Small intestine (tissue), 7 donors: Measurements from ENCODE around the gene CLDN22. TPM values are rescaled to one million over a fixed set of nuclear protein-coding genes. Genes with fewer than 3 reads are reported as not detected.
"Not testable (repeated sequence)": the region's sequence is repeated elsewhere in the genome, so short reads cannot be mapped to it uniquely, and the experiment has no call there.

Source experiments
- DNase-seq, 2 donors: peaks; one replicate each; pipeline versions ENCODE4 v3.0.0 to v3.0.0-alpha.2; 2013
- FAIRE-seq: peaks from 2 replicates; lab custom pipeline; 2012; peaks lifted over from hg19 to GRCh38; lab: Jason Lieb, UNC
- H3K27ac ChIP-seq, 3 donors: one replicate each; pipeline ENCODE4 v1.5.1; 2013; ENCODE audit warnings: low read length in 2 of 3, mild to moderate bottlenecking in 2 of 3, control low read depth in 1 of 3, inconsistent platforms in 1 of 3, low read depth in 1 of 3, moderate library complexity in 1 of 3
- H3K27me3 ChIP-seq, 3 donors: one replicate each; pipeline ENCODE4 v1.6.1; 2013; ENCODE audit warnings: low read length in 3 of 3, inconsistent platforms in 1 of 3; ENCODE audit not compliant: control insufficient read depth in 3 of 3, insufficient read depth in 3 of 3
- H3K36me3 ChIP-seq, 3 donors: one replicate each; pipeline ENCODE4 v1.6.1; 2013; ENCODE audit warnings: low read length in 3 of 3, inconsistent platforms in 1 of 3, low read depth in 1 of 3, mild to moderate bottlenecking in 1 of 3, moderate library complexity in 1 of 3; ENCODE audit not compliant: control insufficient read depth in 3 of 3, insufficient read depth in 2 of 3
- H3K4me1 ChIP-seq, 3 donors: one replicate each; pipeline ENCODE4 v1.6.1; 2013; ENCODE audit warnings: low read length in 2 of 3, inconsistent platforms in 1 of 3, low read depth in 1 of 3, mild to moderate bottlenecking in 1 of 3, moderate library complexity in 1 of 3; ENCODE audit not compliant: control insufficient read depth in 3 of 3, insufficient read depth in 2 of 3
- H3K4me3 ChIP-seq, 3 donors: one replicate each; pipeline ENCODE4 v1.5.1; 2013; ENCODE audit warnings: low read length in 3 of 3, control low read depth in 1 of 3, inconsistent platforms in 1 of 3, low read depth in 1 of 3, mild to moderate bottlenecking in 1 of 3, moderate library complexity in 1 of 3
- H3K9me3 ChIP-seq, 2 donors: one replicate each; pipeline ENCODE4 v1.6.1; 2013; ENCODE audit warnings: low read depth in 1 of 2, low read length in 1 of 2; ENCODE audit not compliant: control insufficient read depth in 2 of 2, insufficient read depth in 1 of 2
- WGBS, 3 donors: extraction: QIAGEN DNeasy Blood & Tissue Kit; methylation state at CpG; one replicate each; pipeline ENCODE4 v1.1.7; 2013; 5-methylcytosine and 5-hydroxymethylcytosine counted together
- polyA plus RNA-seq, 4 donors: library from polyadenylated mRNA; stranded (reverse) in 3 of 4; unstranded in 1 of 4; fragments of 200-250 nt in 3 of 4; fragments of 120-200 nt in 1 of 4; gene quantifications; one replicate each; pipeline versions ENCODE4 v1.2.1 to v1.2.3, GENCODE V29; 2013
- donor health status: healthy with polysubstance abuse.
- donor health status: control.
- donor health status: control.
- donor health status: Bipolar disorder and iron deficiency.
- donor health status: healthy.

The CLDN22 gene
- polyA plus RNA-seq, 4 donors = 0.03 to 0.06 TPM; not detected in 2

DNA sequence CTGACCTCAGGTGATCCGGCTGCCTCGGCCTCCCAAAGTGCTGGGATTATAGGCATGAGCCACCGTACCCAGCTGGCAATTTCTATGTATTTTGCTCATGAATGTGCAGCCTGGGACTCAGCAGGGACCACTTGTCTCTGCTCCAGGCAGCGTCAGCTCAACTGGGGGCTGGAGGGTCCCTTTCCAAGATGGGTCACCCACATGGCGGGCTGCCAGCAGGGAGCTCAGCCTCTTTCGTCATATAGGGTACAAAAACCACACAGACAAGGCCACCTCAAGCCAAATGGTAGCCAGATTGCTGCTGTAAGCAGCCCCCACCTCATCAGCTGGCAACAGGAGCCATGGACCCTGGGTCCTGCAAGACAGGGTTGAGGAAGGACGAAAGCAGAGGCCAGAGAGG is 4.5 kb upstream of the CLDN22 start:
- 81 to 94% (median 91%) methylated on average over 7 of the region's 7 CpGs for WGBS, 3 donors
- no peaks in the 10 kb centered on the region for H3K27me3 ChIP-seq
- no peak for FAIRE-seq
- no peak overlapping the region for H3K27ac ChIP-seq
- peaks cover 0 to 4% (median 0%) of the 10 kb centered on the region in 3 donors for H3K36me3 ChIP-seq
- H3K4me3 ChIP-seq = no peak overlapping the region
- peaks cover 0 to 4% (median 0%) of the 10 kb centered on the region in 3 donors for H3K4me1 ChIP-seq
- peaks cover 0 to 25% of the 10 kb centered on the region in 2 donors for H3K9me3 ChIP-seq
- DNase-seq = no peak

DNA sequence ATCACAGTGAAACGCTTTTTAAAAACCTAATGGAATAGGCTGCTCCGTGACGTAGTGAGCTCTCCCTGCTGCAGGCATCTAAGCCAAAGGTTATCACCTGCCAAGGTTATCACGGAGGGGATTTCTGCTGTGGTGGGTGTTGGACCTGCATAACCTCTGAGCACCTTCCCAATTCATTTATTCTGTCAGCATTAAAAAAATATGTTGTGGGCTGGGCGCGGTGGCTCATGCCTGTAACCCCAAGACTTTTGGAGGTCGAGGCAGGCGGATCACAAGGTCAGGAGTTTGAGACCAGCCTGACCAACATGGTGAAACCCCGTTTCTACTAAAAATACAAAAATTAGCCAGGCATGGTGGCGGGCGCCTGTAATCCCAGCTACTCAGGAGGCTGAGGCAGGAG is 4.0 kb upstream of the CLDN22 start:
- H3K9me3 ChIP-seq = peaks cover 0 to 20% of the 10 kb centered on the region in 2 donors
- H3K4me1 ChIP-seq, H3K27me3 ChIP-seq, H3K27ac ChIP-seq, DNase-seq, H3K4me3 ChIP-seq, H3K36me3 ChIP-seq, FAIRE-seq: not testable (repeated sequence)
- 91 to 94% (median 93%) methylated on average over 11 of the region's 11 CpGs for WGBS, 3 donors

DNA sequence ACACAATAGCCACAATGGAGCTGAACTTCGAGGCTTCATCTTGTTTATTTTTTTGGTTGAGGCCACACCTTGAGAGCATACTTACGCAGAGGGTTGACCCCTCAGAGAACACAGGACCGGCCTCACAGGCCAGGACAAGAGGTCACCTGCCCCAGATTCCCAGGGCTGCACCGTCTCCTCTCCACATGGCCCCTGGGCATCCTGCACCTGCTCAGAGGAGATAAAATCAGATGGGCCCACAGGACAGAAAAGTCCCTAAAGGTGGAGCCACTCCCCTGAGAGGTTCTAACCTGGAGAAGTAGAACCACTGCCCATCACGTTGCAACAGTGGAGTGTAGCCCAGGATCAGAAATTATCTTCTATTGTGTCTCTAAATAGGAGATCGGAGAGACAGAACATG is 3.2 kb upstream of the CLDN22 start:
- no peak for FAIRE-seq
- peaks cover 0 to 4% (median 0%) of the 10 kb centered on the region in 3 donors for H3K4me1 ChIP-seq
- no peak for DNase-seq
- WGBS, 3 donors = 84 to 86% (median 84%) methylated on average over 6 of the region's 6 CpGs
- H3K27me3 ChIP-seq = no peaks in the 10 kb centered on the region
- no peak overlapping the region for H3K4me3 ChIP-seq
- peaks cover 0 to 7% (median 0%) of the 10 kb centered on the region in 3 donors for H3K36me3 ChIP-seq
- H3K9me3 ChIP-seq = peaks cover 0 to 14% of the 10 kb centered on the region in 2 donors
- no peak overlapping the region for H3K27ac ChIP-seq

GRCh38 chr4:183322326-183322725 is 2.2 kb upstream of the CLDN22 start, which contains the start of gene CLDN24:
CLDN24 (minus strand) TSS chr4:183322426; CDS start chr4:183322426, 0 bp downstream.
- DNase-seq = peak in 1 of 2 donors; percentile 44
- Histone ChIP-seq H3K27ac (no peak within 1 kb of the TSS), H3K36me3 (peaks cover 0 to 7% (median 0%) of the 10 kb centered on the region in 3 donors), H3K9me3 (peaks cover 0 to 14% of the 10 kb centered on the region in 2 donors), H3K27me3 (no peaks in the 10 kb centered on the region), H3K4me3 (no peak within 1 kb of the TSS), H3K4me1 (peaks cover 0 to 4% (median 0%) of the 10 kb centered on the region in 3 donors)
- FAIRE-seq = no peak
- 90 to 93% (median 91%) methylated on average over 5 of the region's 5 CpGs for WGBS, 3 donors

DNA sequence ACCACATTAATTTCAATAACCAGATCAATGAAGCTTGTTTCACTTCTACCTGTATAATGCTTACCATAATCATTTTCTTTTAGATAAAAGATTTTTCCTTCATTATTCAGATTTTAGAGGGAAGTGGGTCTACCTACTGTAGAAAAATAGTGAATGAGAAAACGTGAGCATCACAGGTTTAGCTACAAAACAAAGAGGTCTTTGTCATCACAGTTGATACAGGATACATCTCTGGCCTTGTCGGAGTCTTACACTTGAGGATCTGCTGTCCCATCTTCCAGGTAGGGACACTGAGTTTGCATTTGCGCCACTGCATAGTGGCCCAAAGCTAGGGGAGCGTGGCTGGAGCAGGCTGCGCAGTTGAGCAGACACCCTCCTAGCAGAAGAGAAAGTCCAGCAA is 1.4 kb upstream of the CLDN22 start:
- Histone ChIP-seq H3K36me3 (peaks cover 0 to 7% (median 0%) of the 10 kb centered on the region in 3 donors), H3K4me3 (no peak overlapping the region), H3K27me3 (no peaks in the 10 kb centered on the region), H3K9me3 (peaks cover 0 to 8% of the 10 kb centered on the region in 2 donors), H3K4me1 (peaks cover 0 to 4% (median 0%) of the 10 kb centered on the region in 3 donors), H3K27ac (no peak overlapping the region)
- 93 to 95% (median 95%) methylated on average over 5 of the region's 5 CpGs for WGBS, 3 donors
- FAIRE-seq (no peak), DNase-seq (no peak)

DNA sequence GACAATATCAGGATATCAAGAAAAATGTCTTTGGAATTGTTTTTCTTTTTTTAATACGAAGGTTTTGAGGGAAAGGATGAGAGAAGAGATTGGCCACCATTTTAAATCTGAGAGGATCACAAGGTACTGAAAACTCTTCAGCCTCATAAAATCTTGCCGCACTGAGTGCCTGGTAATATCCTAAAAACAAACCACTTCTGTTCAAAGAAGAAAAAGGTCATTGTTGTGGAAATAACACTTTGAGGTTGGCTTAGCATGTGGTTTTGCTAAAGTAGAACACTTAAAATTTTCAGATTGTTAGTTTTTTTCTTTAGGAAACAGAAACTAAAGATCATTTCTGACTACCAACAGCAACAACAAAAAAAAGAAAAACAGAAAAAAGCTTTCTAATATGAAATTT is 1.0 kb upstream of the CLDN22 start:
- H3K27ac ChIP-seq = no peak overlapping the region
- DNase-seq (no peak), FAIRE-seq (no peak)
- H3K27me3 ChIP-seq = no peaks in the 10 kb centered on the region
- WGBS, 3 donors = 68 to 80% (median 79%) methylated on average over 2 of the region's 2 CpGs
- no peak overlapping the region for H3K4me3 ChIP-seq
- peaks cover 0 to 4% of the 10 kb centered on the region in 2 donors for H3K9me3 ChIP-seq
- H3K36me3 ChIP-seq = peaks cover 0 to 7% (median 0%) of the 10 kb centered on the region in 3 donors
- peaks cover 0 to 4% (median 0%) of the 10 kb centered on the region in 3 donors for H3K4me1 ChIP-seq

GRCh38 chr4:183318656-183319055 is 1.4 kb downstream of the CLDN22 start:
- H3K36me3 ChIP-seq = peaks cover 0 to 23% (median 3%) of the 10 kb centered on the region in 3 donors
- no peak overlapping the region for H3K27ac ChIP-seq
- H3K27me3 ChIP-seq = no peaks in the 10 kb centered on the region
- H3K4me1 ChIP-seq = peaks cover 0 to 4% (median 0%) of the 10 kb centered on the region in 3 donors
- H3K9me3 ChIP-seq = no peaks in the 10 kb centered on the region
- DNase-seq (no peak), FAIRE-seq (no peak)
- WGBS, 3 donors = 81 to 84% (median 81%) methylated on average over 10 of the region's 10 CpGs
- H3K4me3 ChIP-seq = no peak overlapping the region

DNA sequence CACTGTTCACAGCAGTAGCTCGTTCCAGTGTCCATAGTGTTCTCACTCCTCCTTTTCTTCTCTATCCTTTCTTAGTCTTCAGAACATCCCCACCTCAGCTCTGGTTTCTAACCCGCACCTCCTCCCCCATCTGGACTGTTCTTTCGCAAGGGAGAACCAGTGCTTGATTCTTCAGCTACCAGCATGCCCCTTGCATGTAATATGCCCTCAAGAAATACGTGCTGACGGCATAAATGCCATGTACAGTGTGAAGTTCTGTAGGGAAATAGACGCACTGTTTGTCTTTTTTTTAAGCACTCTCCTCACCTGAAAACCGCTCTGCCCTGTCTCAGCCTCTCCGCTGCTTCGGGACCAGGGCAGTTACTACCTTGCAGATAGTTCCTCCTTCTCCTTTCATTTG is 5.3 kb downstream of the CLDN22 start:
- no peak overlapping the region for H3K27ac ChIP-seq
- peaks cover 0 to 31% (median 3%) of the 10 kb centered on the region in 3 donors for H3K36me3 ChIP-seq
- no peaks in the 10 kb centered on the region for H3K4me1 ChIP-seq
- DNase-seq (no peak), FAIRE-seq (no peak)
- no peaks in the 10 kb centered on the region for H3K27me3 ChIP-seq
- H3K4me3 ChIP-seq = no peak overlapping the region
- 86 to 89% (median 87%) methylated on average over 9 of the region's 9 CpGs for whole genome bisulfite sequencing, 3 donors
- H3K9me3 ChIP-seq = no peaks in the 10 kb centered on the region

- no peak for FAIRE-seq
- WGBS, 3 donors = 92 to 94% (median 94%) methylated on average over 15 of the region's 15 CpGs
Observed at GRCh38 chr4:183314336-183314735, 5.7 kb downstream of the CLDN22 start.

More at GRCh38 chr4:183314336-183314735, 5.7 kb downstream of the CLDN22 start:
- Histone ChIP-seq H3K36me3 (peaks cover 0 to 31% (median 3%) of the 10 kb centered on the region in 3 donors), H3K4me3 (no peak overlapping the region), H3K4me1 (no peaks in the 10 kb centered on the region), H3K9me3 (no peaks in the 10 kb centered on the region), H3K27ac (no peak overlapping the region), H3K27me3 (no peaks in the 10 kb centered on the region)
- DNase-seq = no peak
